ENCODE measurements around the gene POLA1. TPM values are rescaled to one million over a fixed set of nuclear protein-coding genes. Genes with fewer than 3 reads are reported as not detected.

Gene POLA1
- total RNA-seq, 2 donors from 2014 or later, result 24.4 to 53.6 TPM

GRCh38 chrX:24928114-24928513, 234.4 kb downstream of the POLA1 start:
- H3K4me1 ChIP-seq (ENCODE audit: control insufficient read depth, insufficient read depth, low read length), result no peaks in the 10 kb centered on the region
- TF ChIP-seq, protein P1, sequence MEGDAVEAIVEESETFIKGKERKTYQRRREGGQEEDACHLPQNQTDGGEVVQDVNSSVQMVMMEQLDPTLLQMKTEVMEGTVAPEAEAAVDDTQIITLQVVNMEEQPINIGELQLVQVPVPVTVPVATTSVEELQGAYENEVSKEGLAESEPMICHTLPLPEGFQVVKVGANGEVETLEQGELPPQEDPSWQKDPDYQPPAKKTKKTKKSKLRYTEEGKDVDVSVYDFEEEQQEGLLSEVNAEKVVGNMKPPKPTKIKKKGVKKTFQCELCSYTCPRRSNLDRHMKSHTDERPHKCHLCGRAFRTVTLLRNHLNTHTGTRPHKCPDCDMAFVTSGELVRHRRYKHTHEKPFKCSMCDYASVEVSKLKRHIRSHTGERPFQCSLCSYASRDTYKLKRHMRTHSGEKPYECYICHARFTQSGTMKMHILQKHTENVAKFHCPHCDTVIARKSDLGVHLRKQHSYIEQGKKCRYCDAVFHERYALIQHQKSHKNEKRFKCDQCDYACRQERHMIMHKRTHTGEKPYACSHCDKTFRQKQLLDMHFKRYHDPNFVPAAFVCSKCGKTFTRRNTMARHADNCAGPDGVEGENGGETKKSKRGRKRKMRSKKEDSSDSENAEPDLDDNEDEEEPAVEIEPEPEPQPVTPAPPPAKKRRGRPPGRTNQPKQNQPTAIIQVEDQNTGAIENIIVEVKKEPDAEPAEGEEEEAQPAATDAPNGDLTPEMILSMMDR (conservative IDR thresholded peaks at IDR 0.05), result no peak
- no peak overlapping the region for H3K9ac ChIP-seq (ENCODE audit: extremely low read depth, low read length, poor library complexity, severe bottlenecking)
- Mint-ChIP-seq H3K9me3 (no peaks in the 10 kb centered on the region), H3K36me3 (ENCODE audit: low read depth) (peaks cover 31% of the 10 kb centered on the region), H3K4me1 (peaks cover 6% of the 10 kb centered on the region), H3K4me3 (no peak overlapping the region), H3K27ac (no peak overlapping the region), H3K27me3 (ENCODE audit: insufficient read depth) (no peaks in the 10 kb centered on the region)
- H3K27me3 ChIP-seq (ENCODE audit: control insufficient read depth, insufficient read depth, low read length, poor library complexity, severe bottlenecking), result no peaks in the 10 kb centered on the region
- 91% methylated on average over 4 of the region's 6 CpGs; no CpG with 5 or more reads in 1 of the 2 experiments for WGBS, 2 experiments (ENCODE audit: insufficient coverage in 1 of 2, insufficient read length in 1 of 2)
- H3K36me3 ChIP-seq (ENCODE audit: control insufficient read depth, insufficient read depth, low read length), result peaks cover 4% of the 10 kb centered on the region
- H3K9me3 ChIP-seq (ENCODE audit: control insufficient read depth, low read length), result no peaks in the 10 kb centered on the region
- no peak overlapping the region for H3K4me3 ChIP-seq (ENCODE audit: low read length)
- no peak overlapping the region for H3K27ac ChIP-seq (ENCODE audit: low read depth, low read length)
- DNase-seq, result no peak

GRCh38 chrX:24934279-24934678, 240.6 kb downstream of the POLA1 start:
- Mint-ChIP-seq H3K36me3 (ENCODE audit: low read depth) (peaks cover 20% of the 10 kb centered on the region), H3K4me3 (no peak overlapping the region), H3K27me3 (ENCODE audit: insufficient read depth) (no peaks in the 10 kb centered on the region), H3K27ac (no peak overlapping the region), H3K9me3 (no peaks in the 10 kb centered on the region), H3K4me1 (no peaks in the 10 kb centered on the region)
- no peaks in the 10 kb centered on the region for H3K4me1 ChIP-seq (ENCODE audit: control insufficient read depth, insufficient read depth, low read length)
- H3K9ac ChIP-seq (ENCODE audit: extremely low read depth, low read length, poor library complexity, severe bottlenecking), result no peak overlapping the region
- no peak overlapping the region for H3K27ac ChIP-seq (ENCODE audit: low read depth, low read length)
- no peaks in the 10 kb centered on the region for H3K36me3 ChIP-seq (ENCODE audit: control insufficient read depth, insufficient read depth, low read length)
- no peaks in the 10 kb centered on the region for H3K27me3 ChIP-seq (ENCODE audit: control insufficient read depth, insufficient read depth, low read length, poor library complexity, severe bottlenecking)
- no peaks in the 10 kb centered on the region for H3K9me3 ChIP-seq (ENCODE audit: control insufficient read depth, low read length)
- no peak overlapping the region for H3K4me3 ChIP-seq (ENCODE audit: low read length)
- no peak for DNase-seq
- TF ChIP-seq, protein P1 (conservative IDR thresholded peaks at IDR 0.05), result no peak

- H3K4me3 Mint-ChIP-seq, result no peak overlapping the region
- TF ChIP-seq, protein P1 (conservative IDR thresholded peaks at IDR 0.05), result no peak
- H3K9me3 ChIP-seq (ENCODE audit: control insufficient read depth, low read length), result no peaks in the 10 kb centered on the region
- no peaks in the 10 kb centered on the region for H3K27me3 Mint-ChIP-seq (ENCODE audit: insufficient read depth)
- H3K4me1 Mint-ChIP-seq, result peaks cover 28% of the 10 kb centered on the region
- no peak overlapping the region for H3K4me3 ChIP-seq (ENCODE audit: low read length)
- no peaks in the 10 kb centered on the region for H3K27me3 ChIP-seq (ENCODE audit: control insufficient read depth, insufficient read depth, low read length, poor library complexity, severe bottlenecking)
- no peak for DNase-seq
- H3K27ac ChIP-seq (ENCODE audit: low read depth, low read length), result no peak overlapping the region
- peaks cover 2% of the 10 kb centered on the region for H3K36me3 Mint-ChIP-seq (ENCODE audit: low read depth)
- H3K4me1 ChIP-seq (ENCODE audit: control insufficient read depth, insufficient read depth, low read length), result no peaks in the 10 kb centered on the region
- H3K9ac ChIP-seq (ENCODE audit: extremely low read depth, low read length, poor library complexity, severe bottlenecking), result no peak overlapping the region
- H3K36me3 ChIP-seq (ENCODE audit: control insufficient read depth, insufficient read depth, low read length), result no peaks in the 10 kb centered on the region
- H3K9me3 Mint-ChIP-seq, result peaks cover 2% of the 10 kb centered on the region
- no peak overlapping the region for H3K27ac Mint-ChIP-seq
- 94 to 100% methylated on average over 2 of the region's 4 CpGs for WGBS, 2 experiments (ENCODE audit: insufficient coverage in 1 of 2, insufficient read length in 1 of 2)
These were observed 251.3 kb downstream of the POLA1 start for GRCh38 chrX:24945009-24945408.
